Measurements from ENCODE around the gene ARFGAP3. TPM values are rescaled to one million over a fixed set of nuclear protein-coding genes. Genes with fewer than 3 reads are reported as not detected.

ARFGAP3 gene
- total RNA-seq, 1 donor from 2014 or later, result 59.5 TPM

DNA sequence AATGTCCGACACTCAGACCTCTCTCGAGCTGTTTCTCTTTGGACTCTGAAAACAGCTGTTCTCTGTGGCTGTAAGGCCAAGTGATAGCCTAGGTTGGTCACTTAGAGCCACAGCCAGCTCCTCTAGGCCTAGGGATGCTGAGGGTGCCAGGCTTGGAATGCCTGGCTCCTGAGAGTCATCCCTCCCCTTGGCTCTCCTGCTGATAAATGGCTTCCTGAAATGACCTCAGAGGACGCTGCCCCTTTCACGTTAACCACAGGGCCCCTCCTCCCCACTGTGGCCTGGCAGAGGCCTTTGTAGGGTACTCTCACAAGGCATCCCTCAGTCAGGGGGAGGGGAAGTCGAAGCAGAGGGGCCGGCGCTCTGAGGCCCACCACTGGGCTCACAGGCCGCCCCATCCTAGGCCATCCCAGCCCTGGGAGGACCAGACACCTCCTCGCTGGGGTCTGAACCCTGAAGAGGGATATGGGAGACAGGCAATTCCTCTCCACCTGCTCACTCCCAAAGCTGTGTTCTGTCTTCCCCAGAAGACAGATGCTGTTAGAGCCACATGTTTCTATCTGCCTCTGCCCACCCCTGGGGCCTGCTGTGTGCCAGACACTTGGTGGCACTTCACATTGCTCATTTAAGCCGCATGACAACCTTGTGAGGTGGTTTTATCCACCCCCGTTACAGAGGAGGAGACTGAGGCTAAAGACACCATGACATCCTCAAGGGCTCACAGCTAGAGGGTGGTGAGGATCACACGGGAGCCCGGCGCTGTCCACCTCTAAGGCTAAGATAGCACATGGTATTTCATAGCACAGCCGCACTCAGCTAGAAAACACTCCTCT, 50.9 kb downstream of the ARFGAP3 start:
- no peak for TF ChIP-seq EZH2 (IDR thresholded peaks at IDR 0.05; ENCODE audit: insufficient read depth, low read length)
- TF ChIP-seq, protein P1, sequence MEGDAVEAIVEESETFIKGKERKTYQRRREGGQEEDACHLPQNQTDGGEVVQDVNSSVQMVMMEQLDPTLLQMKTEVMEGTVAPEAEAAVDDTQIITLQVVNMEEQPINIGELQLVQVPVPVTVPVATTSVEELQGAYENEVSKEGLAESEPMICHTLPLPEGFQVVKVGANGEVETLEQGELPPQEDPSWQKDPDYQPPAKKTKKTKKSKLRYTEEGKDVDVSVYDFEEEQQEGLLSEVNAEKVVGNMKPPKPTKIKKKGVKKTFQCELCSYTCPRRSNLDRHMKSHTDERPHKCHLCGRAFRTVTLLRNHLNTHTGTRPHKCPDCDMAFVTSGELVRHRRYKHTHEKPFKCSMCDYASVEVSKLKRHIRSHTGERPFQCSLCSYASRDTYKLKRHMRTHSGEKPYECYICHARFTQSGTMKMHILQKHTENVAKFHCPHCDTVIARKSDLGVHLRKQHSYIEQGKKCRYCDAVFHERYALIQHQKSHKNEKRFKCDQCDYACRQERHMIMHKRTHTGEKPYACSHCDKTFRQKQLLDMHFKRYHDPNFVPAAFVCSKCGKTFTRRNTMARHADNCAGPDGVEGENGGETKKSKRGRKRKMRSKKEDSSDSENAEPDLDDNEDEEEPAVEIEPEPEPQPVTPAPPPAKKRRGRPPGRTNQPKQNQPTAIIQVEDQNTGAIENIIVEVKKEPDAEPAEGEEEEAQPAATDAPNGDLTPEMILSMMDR (IDR thresholded peaks at IDR 0.05; ENCODE audit: insufficient read depth, low read depth, low read length), result no peak
- Histone ChIP-seq H3K27ac (ENCODE audit: low read depth, low read length) (no peak overlapping the region), H3K4me2 (ENCODE audit: low read length) (peak overlapping the region; percentile 2), H3K4me1 (ENCODE audit: insufficient read depth, low read length) (peaks cover 9% of the 10 kb centered on the region), H4K20me1 (ENCODE audit: insufficient read depth, low read length) (peaks cover 49% of the 10 kb centered on the region), H3K79me2 (ENCODE audit: insufficient read depth, low read length) (no peaks in the 10 kb centered on the region), H3K4me3 (ENCODE audit: insufficient read depth, low read depth, low read length) (no peak overlapping the region), H3K9me3 (ENCODE audit: insufficient read depth, low read depth, low read length) (no peaks in the 10 kb centered on the region), H3K27me3 (ENCODE audit: insufficient read depth, low read length) (no peaks in the 10 kb centered on the region), H2AFZ (ENCODE audit: low read depth, low read length) (no peak overlapping the region), H3K36me3 (ENCODE audit: insufficient read depth, low read length) (peaks cover 49% of the 10 kb centered on the region), H3K9ac (ENCODE audit: low read length) (peak overlapping the region; percentile 19)
- Mint-ChIP-seq H3K9me3 (ENCODE audit: unreplicated experiment) (no peaks in the 10 kb centered on the region), H3K4me1 (ENCODE audit: low read depth, unreplicated experiment) (peaks cover 10% of the 10 kb centered on the region), H3K27ac (ENCODE audit: unreplicated experiment) (peak overlapping the region; percentile 29), H3K27me3 (ENCODE audit: low read depth, unreplicated experiment) (no peaks in the 10 kb centered on the region), H3K4me3 (ENCODE audit: unreplicated experiment) (no peak overlapping the region), H3K36me3 (ENCODE audit: low read depth, unreplicated experiment) (peaks cover 38% of the 10 kb centered on the region)
- no peak for DNase-seq (ENCODE audit: low read depth)
- FAIRE-seq, result no peak

DNA sequence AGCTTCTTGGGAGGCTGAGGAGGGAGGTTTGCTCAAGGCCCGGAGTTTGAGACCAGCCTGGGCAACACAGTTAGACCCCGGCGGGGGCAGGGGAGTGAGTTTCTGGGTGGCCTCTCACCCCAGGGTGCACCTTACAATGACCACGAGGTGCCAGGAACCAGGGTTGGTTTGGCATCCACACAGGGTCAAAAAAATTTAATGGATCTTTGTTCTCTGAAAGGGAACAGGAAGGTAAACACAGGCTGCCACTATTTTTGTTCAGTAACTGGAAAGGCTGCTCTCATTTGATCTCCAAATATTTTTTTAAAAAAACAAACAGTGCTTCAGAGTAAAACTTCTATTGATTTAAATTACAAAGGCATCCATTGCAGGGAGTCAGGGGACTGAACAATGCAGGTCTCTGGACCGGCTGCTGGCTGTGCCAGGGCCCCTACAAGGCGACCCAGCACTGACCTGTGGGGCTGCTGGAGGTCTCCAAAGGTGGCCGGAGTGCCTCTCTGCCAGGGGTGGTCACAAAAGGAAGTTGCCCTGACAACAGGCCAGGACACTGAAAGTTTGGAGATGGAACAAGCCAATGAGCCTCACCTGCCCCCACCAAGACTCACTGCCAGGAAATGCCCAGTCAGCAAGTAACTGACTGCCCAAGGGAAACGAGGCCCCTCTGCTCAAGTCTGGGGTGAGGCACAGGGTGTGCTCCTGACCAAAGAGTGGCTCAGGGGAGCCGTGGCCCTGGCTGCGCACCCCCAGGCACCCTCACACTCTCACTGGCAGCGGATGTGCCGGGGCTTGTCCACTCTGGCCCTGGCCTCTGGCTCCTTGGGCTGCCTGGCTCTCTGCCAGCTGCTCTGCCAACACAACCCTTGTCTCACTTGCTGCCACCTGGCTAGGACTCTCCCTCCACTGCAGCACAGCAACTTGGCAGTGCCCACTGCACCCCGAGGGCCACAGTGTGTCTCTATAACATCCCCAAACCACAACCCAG, 51.8 kb downstream of the ARFGAP3 start:
- no peak for TF ChIP-seq EZH2 (IDR thresholded peaks at IDR 0.05; ENCODE audit: insufficient read depth, low read length)
- TF ChIP-seq, protein P1 (IDR thresholded peaks at IDR 0.05; ENCODE audit: insufficient read depth, low read depth, low read length), result no peak
- Mint-ChIP-seq H3K9me3 (ENCODE audit: unreplicated experiment) (no peaks in the 10 kb centered on the region), H3K27me3 (ENCODE audit: low read depth, unreplicated experiment) (no peaks in the 10 kb centered on the region), H3K27ac (ENCODE audit: unreplicated experiment) (peak overlapping the region; percentile 29), H3K36me3 (ENCODE audit: low read depth, unreplicated experiment) (peaks cover 36% of the 10 kb centered on the region), H3K4me1 (ENCODE audit: low read depth, unreplicated experiment) (peaks cover 10% of the 10 kb centered on the region), H3K4me3 (ENCODE audit: unreplicated experiment) (no peak overlapping the region)
- H3K79me2 ChIP-seq (ENCODE audit: insufficient read depth, low read length), result no peaks in the 10 kb centered on the region
- peaks cover 44% of the 10 kb centered on the region for H3K36me3 ChIP-seq (ENCODE audit: insufficient read depth, low read length)
- no peaks in the 10 kb centered on the region for H3K27me3 ChIP-seq (ENCODE audit: insufficient read depth, low read length)
- no peak overlapping the region for H3K27ac ChIP-seq (ENCODE audit: low read depth, low read length)
- FAIRE-seq (no peak), DNase-seq (ENCODE audit: low read depth) (no peak)
- peak overlapping the region; percentile 2 for H3K4me2 ChIP-seq (ENCODE audit: low read length)
- peak overlapping the region; percentile 19 for H3K9ac ChIP-seq (ENCODE audit: low read length)
- H4K20me1 ChIP-seq (ENCODE audit: insufficient read depth, low read length), result peaks cover 49% of the 10 kb centered on the region
- H3K9me3 ChIP-seq (ENCODE audit: insufficient read depth, low read depth, low read length), result no peaks in the 10 kb centered on the region
- H3K4me3 ChIP-seq (ENCODE audit: insufficient read depth, low read depth, low read length), result no peak overlapping the region
- H3K4me1 ChIP-seq (ENCODE audit: insufficient read depth, low read length), result peaks cover 9% of the 10 kb centered on the region
- H2AFZ ChIP-seq (ENCODE audit: low read depth, low read length), result no peak overlapping the region
